HG03558 (cell line): ENCODE data around the gene SESTD1.
"Not testable (repeated sequence)": the region's sequence is repeated elsewhere in the genome, so short reads cannot be mapped to it uniquely, and the experiment has no call there.

Experiments
- ATAC-seq: cut with Tn5 transposase; IDR thresholded peaks from one replicate; pipeline ENCODE4 v1.9.1; 2021; ENCODE audit warnings: moderate number of reproducible peaks; ENCODE audit not compliant: unreplicated experiment; ENCODE audit errors: extremely low read depth

Gene SESTD1

GRCh38 chr2:179268277-179268925 is 3.8 kb upstream of the SESTD1 start:
- peak; percentile 28 for ATAC-seq

GRCh38 chr2:179266271-179266670 is 1.6 kb upstream of the SESTD1 start:
- ATAC-seq, result no peak

- no peak for ATAC-seq
Observed at GRCh38 chr2:179265082-179265510, 464 bp upstream of the SESTD1 start.

- ATAC-seq, result peak; percentile 13
Observed at GRCh38 chr2:179263446-179264367, 925 bp downstream of the SESTD1 start.

- no peak for ATAC-seq
Observed at GRCh38 chr2:179263015-179263414, 1.6 kb downstream of the SESTD1 start.

- no peak for ATAC-seq
Observed at GRCh38 chr2:179262077-179262660, 2.5 kb downstream of the SESTD1 start.

- no peak for ATAC-seq
Observed at GRCh38 chr2:179261151-179261825, 3.3 kb downstream of the SESTD1 start.

- no peak for ATAC-seq
Observed at GRCh38 chr2:179260224-179260623, 4.4 kb downstream of the SESTD1 start.

GRCh38 chr2:179255129-179255528 is 9.5 kb downstream of the SESTD1 start:
- ATAC-seq, result no peak

- ATAC-seq, result peak; percentile 44
Observed at GRCh38 chr2:179253226-179253625, 11.4 kb downstream of the SESTD1 start.

- ATAC-seq, result no peak
Observed at GRCh38 chr2:179252423-179252822, 12.2 kb downstream of the SESTD1 start.

- ATAC-seq, result no peak
Observed at GRCh38 chr2:179251870-179252269, 12.8 kb downstream of the SESTD1 start.

- no peak for ATAC-seq
Observed at GRCh38 chr2:179250848-179251504, 13.7 kb downstream of the SESTD1 start.

- ATAC-seq, result no peak
Observed at GRCh38 chr2:179250095-179250494, 14.5 kb downstream of the SESTD1 start.

- no peak for ATAC-seq
Observed at GRCh38 chr2:179248024-179248348, 16.6 kb downstream of the SESTD1 start.

GRCh38 chr2:179247318-179248023 is 17.2 kb downstream of the SESTD1 start:
- ATAC-seq, result no peak

GRCh38 chr2:179245843-179246242 is 18.8 kb downstream of the SESTD1 start:
- ATAC-seq, result not testable (repeated sequence)

GRCh38 chr2:179243046-179243445 is 21.6 kb downstream of the SESTD1 start:
- no peak for ATAC-seq
